HCT116 (cell line): ENCODE results near the gene SLC7A5. TPM values are rescaled to one million over a fixed set of nuclear protein-coding genes. Genes with fewer than 3 reads are reported as not detected.

Experiments used
- ATAC-seq: fragments of 200-7000 bp; cut with Tn5 transposase; 2 replicates; pipeline ENCODE4 v1.9.1; 2020; ENCODE audit warnings: mild to moderate bottlenecking, moderate library complexity
- BruUV-seq: library from RNA; stranded (reverse); fragments of 400-500 nt; replicated peaks from 2 replicates; lab custom pipeline; 2021; lab: Mats Ljungman, UMichigan
- CTCF ChIA-PET: fragments of 300-600 bp; sonication (Branson Sonifier 250); formaldehyde crosslinking; loops from one replicate; lab custom pipeline; 2021; ENCODE audit warnings: antibody characterized with exemption; lab: Charles Lee
- POLR2A ChIA-PET: fragments of 300-600, 350-600 bp; sonication (Branson Sonifier 250); formaldehyde crosslinking; loops from one replicate; lab custom pipeline; 2021; ENCODE audit warnings: antibody characterized with exemption; lab: Charles Lee
- RAD21 ChIA-PET, 2 experiments: fragments of 300-600 bp; sonication (Branson Sonifier 250); formaldehyde crosslinking; loops; one replicate each; lab custom pipeline; 2023; ENCODE audit warnings: low total read pairs in 2 of 2; ENCODE audit not compliant: uncharacterized antibody in 2 of 2, unreplicated experiment in 2 of 2, low non-redundant PET in 1 of 2; lab: Charles Lee
- DNase-seq: peaks from one replicate; pipeline ENCODE4 v3.0.0-alpha.2; 2010; ENCODE audit warnings: low read depth, low spot score
- H2AFZ ChIP-seq: fragments of 200-600 bp; shearing (Covaris generic), sonication (generic); 2 replicates; pipeline ENCODE4 v1.6.1; 2017; ENCODE audit warnings: low read depth, mixed run types, mixed read lengths, antibody characterized with exemption, low read length; ENCODE audit not compliant: poor library complexity, severe bottlenecking
- H3K27ac ChIP-seq: 2 replicates; pipeline ENCODE4 v1.5.1; 2012; ENCODE audit warnings: low read depth, low read length
- H3K27me3 ChIP-seq: fragments of 200-600 bp; sonication (generic); 2 replicates; pipeline ENCODE4 v1.6.1; 2016; ENCODE audit warnings: mixed run types, low read length, mixed read lengths; ENCODE audit not compliant: insufficient read depth
- H3K36me3 ChIP-seq, 2 experiments: fragments of 200-500 bp in 1 of 2; fragments of 200-600 bp in 1 of 2; sonication (Bioruptor generic) in 1 of 2; sonication (generic) in 1 of 2; 2 replicates each; pipeline versions ENCODE4 v1.5.1 to v1.6.1; 2014 to 2016; ENCODE audit warnings: low read length in 2 of 2, inconsistent platforms in 1 of 2, mixed read lengths in 1 of 2, mixed run types in 1 of 2; ENCODE audit not compliant: insufficient read depth in 2 of 2, control insufficient read depth in 1 of 2
- H3K4me1 ChIP-seq, 2 experiments: fragments of 200-600 bp in 1 of 2; sonication (generic) in 1 of 2; 2 replicates each; pipeline versions ENCODE4 v1.5.1 to v1.6.1; 2012 to 2017; ENCODE audit warnings: low read length in 2 of 2, inconsistent platforms in 1 of 2, mild to moderate bottlenecking in 1 of 2, mixed read lengths in 1 of 2, mixed run types in 1 of 2, moderate library complexity in 1 of 2; ENCODE audit not compliant: insufficient read depth in 2 of 2, control insufficient read depth in 1 of 2
- H3K4me2 ChIP-seq: fragments of 200-600 bp; sonication (generic); 2 replicates; pipeline ENCODE4 v1.6.1; 2017; ENCODE audit warnings: mixed run types, low read length, mixed read lengths
- H3K4me3 ChIP-seq, 2 experiments: fragments of 200-600 bp in 1 of 2; sonication (generic) in 1 of 2; replicated peaks in 1 of 2; 2 replicates each; pipeline ENCODE4 v1.5.1; 2011 to 2016; ENCODE audit warnings: low read length in 2 of 2, control low read depth in 1 of 2, low read depth in 1 of 2, mild to moderate bottlenecking in 1 of 2, mixed read lengths in 1 of 2, mixed run types in 1 of 2
- H3K79me2 ChIP-seq: fragments of 200-600 bp; sonication (generic); 2 replicates; pipeline ENCODE4 v1.6.1; 2017; ENCODE audit warnings: mild to moderate bottlenecking, mixed run types, low read length, moderate library complexity, mixed read lengths; ENCODE audit not compliant: insufficient read depth
- H3K9ac ChIP-seq: fragments of 200-600 bp; sonication (generic); 2 replicates; pipeline ENCODE4 v1.6.1; 2016; ENCODE audit warnings: low read length, mixed read lengths
- H3K9me2 ChIP-seq: fragments of 200-600 bp; sonication (generic), shearing (Covaris generic); 2 replicates; pipeline ENCODE4 v1.6.1; 2017; ENCODE audit warnings: mixed run types, mild to moderate bottlenecking, moderate library complexity; ENCODE audit not compliant: insufficient read depth
- H3K9me3 ChIP-seq, 2 experiments: fragments of 200-500 bp in 1 of 2; fragments of 200-600 bp in 1 of 2; sonication (Bioruptor generic) in 1 of 2; sonication (generic) in 1 of 2; 2 replicates each; pipeline ENCODE4 v1.6.1; 2014 to 2017; ENCODE audit warnings: low read length in 2 of 2, mixed read lengths in 2 of 2, inconsistent platforms in 1 of 2, low read depth in 1 of 2, mild to moderate bottlenecking in 1 of 2, mixed run types in 1 of 2, moderate library complexity in 1 of 2; ENCODE audit not compliant: control insufficient read depth in 1 of 2, insufficient read depth in 1 of 2
- H4K20me1 ChIP-seq: fragments of 200-600 bp; sonication (generic), shearing (Covaris generic); 2 replicates; pipeline ENCODE4 v1.6.1; 2017; ENCODE audit warnings: mixed run types, mild to moderate bottlenecking, moderate library complexity; ENCODE audit not compliant: insufficient read depth
- ATF3 ChIP-seq: IDR thresholded peaks from 2 replicates; pipeline ENCODE4 v1.6.1; 2012
- CEBPB ChIP-seq: IDR thresholded peaks from 2 replicates; pipeline ENCODE4 v1.6.1; 2012; ENCODE audit warnings: low read depth
- EGR1 ChIP-seq: IDR thresholded peaks from 2 replicates; pipeline ENCODE4 v1.6.1; 2012; ENCODE audit warnings: low read depth
- EZH2 ChIP-seq: fragments of 200-600 bp; sonication (generic); IDR thresholded peaks from 2 replicates; pipeline ENCODE4 v1.6.1; 2017; ENCODE audit warnings: antibody characterized with exemption, mixed run types
- EZH2phosphoT487 ChIP-seq: fragments of 200-600 bp; IDR thresholded peaks from 2 replicates; pipeline ENCODE4 v1.6.1; 2018; ENCODE audit warnings: antibody characterized with exemption, borderline replicate concordance
- JUND ChIP-seq: IDR thresholded peaks from 2 replicates; pipeline ENCODE4 v1.6.1; 2012
- POLR2A ChIP-seq: IDR thresholded peaks from 2 replicates; pipeline ENCODE4 v1.7.0; 2011; ENCODE audit warnings: borderline replicate concordance; ENCODE audit not compliant: insufficient read depth, insufficient read length; ENCODE audit errors: extremely low read depth
- POLR2AphosphoS5 ChIP-seq: IDR thresholded peaks from 2 replicates; pipeline ENCODE4 v1.6.1; 2011; ENCODE audit warnings: mild to moderate bottlenecking, low read depth, low read length, moderate library complexity
- SIN3A ChIP-seq: IDR thresholded peaks from 2 replicates; pipeline ENCODE4 v1.6.1; 2012; ENCODE audit warnings: low read depth
- SP1 ChIP-seq: IDR thresholded peaks from 2 replicates; pipeline ENCODE4 v1.6.1; 2012; ENCODE audit warnings: low read depth
- SRF ChIP-seq: IDR thresholded peaks from 2 replicates; pipeline ENCODE4 v1.6.1; 2012; ENCODE audit warnings: low read depth
- TCF7L2 ChIP-seq: IDR thresholded peaks from 2 replicates; pipeline ENCODE4 v1.7.0; 2011; ENCODE audit warnings: borderline replicate concordance, inconsistent platforms; ENCODE audit not compliant: insufficient read depth, insufficient read length; ENCODE audit errors: extremely low read depth
- YY1 ChIP-seq: IDR thresholded peaks from 2 replicates; pipeline ENCODE4 v1.6.1; 2011; ENCODE audit warnings: low read length, low read depth, moderate library complexity, mild to moderate bottlenecking; ENCODE audit not compliant: insufficient replicate concordance; ENCODE audit errors: extremely low read depth
- ZBTB33 ChIP-seq: IDR thresholded peaks from 2 replicates; pipeline ENCODE4 v1.6.1; 2011; ENCODE audit warnings: mild to moderate bottlenecking, low read length, moderate library complexity; ENCODE audit not compliant: insufficient replicate concordance; ENCODE audit errors: extremely low read depth
- ZFX ChIP-seq: fragments of 450-650 bp; IDR thresholded peaks from 2 replicates; pipeline ENCODE4 v1.6.1; 2017
- ZNF274 ChIP-seq: fragments of 200-500 bp; sonication (Bioruptor generic); IDR thresholded peaks from 2 replicates; pipeline ENCODE4 v1.6.1; 2014; ENCODE audit warnings: mild to moderate bottlenecking, low read depth, low read length, inconsistent platforms
- intact Hi-C: fragments of 100-400 bp; cut with micrococcal nuclease; formaldehyde crosslinking; loops from 2 replicates; pipeline ENCODE4 v1.10.0; 2022
- total RNA-seq: library from RNA; stranded (reverse); gene quantifications from one replicate; pipeline ENCODE4 v1.2.1, GENCODE V29; 2021; ENCODE audit not compliant: unreplicated experiment

The SLC7A5 gene
- total RNA-seq, 1 experiment from 2014 or later, result 482 TPM

GRCh38 chr16:87824016-87824990 lies 45.0 kb downstream of the SLC7A5 start (continued):
- TF ChIP-seq YY1 (no peak), ZBTB33 (no peak), POLR2A (no peak), ATF3 (no peak), SIN3A (no peak), EGR1 (no peak), SP1 (no peak), CEBPB (no peak)

GRCh38 chr16:87823181-87823929 lies 46.0 kb downstream of the SLC7A5 start:
- TF ChIP-seq JUND (no peak), SP1 (no peak), SIN3A (no peak), ZNF274 (no peak), EZH2 (no peak), POLR2AphosphoS5 (no peak), TCF7L2 (no peak), EZH2phosphoT487 (no peak), ZFX (no peak), SRF (no peak)
- CTCF ChIA-PET, result interaction anchor here (1.8 kb wide), 1 partner anchor 26 kb away, joined by 6 read pairs; no protein-coding TSS in a partner anchor
- Histone ChIP-seq H2AFZ (no peak overlapping the region), H3K4me1 (peaks cover 0 to 4% of the 10 kb centered on the region in 2 experiments; a peak in 1 of 4 replicates), H3K27ac (no peak overlapping the region), H3K4me2 (no peak overlapping the region), H3K4me3 (no peak overlapping the region), H3K36me3 (no peaks in the 10 kb centered on the region), H3K9ac (no peak overlapping the region), H3K9me2 (no peaks in the 10 kb centered on the region), H3K27me3 (peaks cover 5% of the 10 kb centered on the region; the same call in 1 of the 2 replicates), H3K9me3 (peaks cover 6% of the 10 kb centered on the region in 2 experiments; a peak in 3 of 4 replicates), H4K20me1 (no peaks in the 10 kb centered on the region), H3K79me2 (no peaks in the 10 kb centered on the region)
- intact Hi-C loops, result no loop called here
- BruUV-seq, result no TSS peak
- no peak for DNase-seq
- ATAC-seq, result no peak
- POLR2A ChIA-PET, result no interaction called here
- RAD21 ChIA-PET, result no interaction called here
